ENCODE data around the gene OR5K1. TPM values are rescaled to one million over a fixed set of nuclear protein-coding genes. Genes with fewer than 3 reads are reported as not detected.

The OR5K1 gene
- total RNA-seq, 1 experiment from 2014 or later = not detected

DNA sequence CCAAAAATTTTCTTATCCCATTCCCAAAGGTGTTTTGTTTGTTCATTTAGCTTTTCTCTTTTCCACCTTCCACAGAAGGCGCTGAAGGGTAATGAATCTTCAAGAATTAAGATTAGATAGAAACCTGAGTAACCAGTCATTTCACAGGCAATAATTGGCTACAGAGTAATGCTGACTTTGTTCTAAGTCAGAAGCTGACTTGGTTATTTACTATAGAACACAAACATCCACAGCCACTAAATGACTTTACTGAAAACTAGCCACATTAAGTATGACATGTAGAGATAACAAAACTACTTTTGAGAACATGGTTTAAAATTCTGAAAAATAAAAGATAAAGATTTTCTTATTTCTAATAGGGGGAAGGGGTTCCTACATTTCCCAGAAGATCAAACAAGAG lies 51.9 kb downstream of the OR5K1 start:
- no peak for DNase-seq (ENCODE audit: low read depth)

- no peak for DNase-seq (ENCODE audit: low read depth)
These were observed 55.8 kb downstream of the OR5K1 start for GRCh38 chr3:98518816-98519215.

DNA sequence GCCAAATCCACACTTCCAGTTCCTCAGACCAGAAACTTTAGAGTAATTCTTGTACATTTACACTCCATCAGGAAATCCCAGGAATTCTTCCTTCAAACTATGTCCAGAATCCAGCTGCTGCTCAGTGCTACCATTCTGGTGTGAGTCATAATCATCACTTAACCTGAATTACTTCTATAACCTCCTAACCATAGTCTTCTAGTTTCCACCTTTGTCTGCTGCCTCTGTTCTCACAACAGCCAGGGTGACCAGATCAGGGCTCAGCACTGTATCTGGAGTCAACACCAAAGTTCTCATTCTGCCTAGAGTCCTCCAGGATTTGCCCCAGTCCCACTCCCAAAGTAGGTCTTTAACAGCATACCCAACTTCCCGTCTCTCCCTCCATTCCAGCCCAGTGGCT lies 56.4 kb downstream of the OR5K1 start:
- no peak for DNase-seq (ENCODE audit: low read depth)

- DNase-seq (ENCODE audit: low read depth) = peak; percentile 92
These were observed 59.0 kb downstream of the OR5K1 start for GRCh38 chr3:98521897-98522543.

Other genes starting within 250 kb of the OR5K1 start
- not detected in 2 replicates for gene OR5H6, start 199.0 kb upstream of the OR5K1 start, total RNA-seq (2014; rRNA removed; shearing (Covaris generic))
- not detected in 2 replicates for gene OR5H2, start 180.7 kb upstream of the OR5K1 start, total RNA-seq (2014; rRNA removed; shearing (Covaris generic))
- gene OR5K4, start 109.3 kb upstream of the OR5K1 start, total RNA-seq (2014; rRNA removed; shearing (Covaris generic)) = not detected in 2 replicates
- gene OR5K3, start 72.5 kb upstream of the OR5K1 start, total RNA-seq (2014; rRNA removed; shearing (Covaris generic)) = not detected in 2 replicates
- gene OR5K2, start 34.5 kb downstream of the OR5K1 start, total RNA-seq (2014; rRNA removed; shearing (Covaris generic)) = not detected in 2 replicates
- gene CLDND1, start 59.7 kb downstream of the OR5K1 start, total RNA-seq (2014; rRNA removed; shearing (Covaris generic)) = 269 and 350 TPM in 2 replicates
- gene GPR15, start 68.8 kb downstream of the OR5K1 start, total RNA-seq (2014; rRNA removed; shearing (Covaris generic)) = 27.8 and 41.3 TPM in 2 replicates
- gene CPOX, start 130.4 kb downstream of the OR5K1 start, total RNA-seq (2014; rRNA removed; shearing (Covaris generic)) = 68.9 and 94.6 TPM in 2 replicates

All from M059J (cell line).